ENCODE results near the gene RPAIN.

The RPAIN gene

GRCh38 chr17:5468075-5468473 lies 48.1 kb downstream of the RPAIN start:
- ChIA-PET CTCF (interaction anchor here (1.8 kb wide), 1 partner anchor 29 kb away, joined by 7 read pairs; the partner anchor contains the start of gene C1QBP), POLR2A (interaction anchor here (1.9 kb wide), 1 partner anchor 18 kb away, joined by 12 read pairs; the partner anchor contains the start of genes DERL2 and MIS12)
- no peak for TF ChIP-seq CTCF (IDR thresholded peaks at IDR 0.05; ENCODE audit: control extremely low read depth, extremely low read depth, low read depth, missing control alignments)
- peak; percentile 34 for DNase-seq (ENCODE audit: extremely low spot score)

- CTCF ChIA-PET = no interaction called here
- TF ChIP-seq CTCF (IDR thresholded peaks at IDR 0.05; ENCODE audit: control extremely low read depth, extremely low read depth, low read depth, missing control alignments) = no peak
- POLR2A ChIA-PET = no interaction called here
- DNase-seq (ENCODE audit: extremely low spot score) = no peak
Measured at GRCh38 chr17:5472511-5472910, 52.5 kb downstream of the RPAIN start.

GRCh38 chr17:5473906-5474305 lies 53.9 kb downstream of the RPAIN start:
- ChIA-PET CTCF (interaction anchor here (1.0 kb wide), 1 partner anchor 20 kb away, joined by 3 read pairs; no protein-coding TSS in a partner anchor), POLR2A (no interaction called here)
- no peak for DNase-seq (ENCODE audit: extremely low spot score)
- TF ChIP-seq CTCF (IDR thresholded peaks at IDR 0.05; ENCODE audit: control extremely low read depth, extremely low read depth, low read depth, missing control alignments) = no peak

GRCh38 chr17:5478992-5479391 lies 59.0 kb downstream of the RPAIN start:
- CTCF ChIA-PET = no interaction called here
- POLR2A ChIA-PET = no interaction called here
- no peak for DNase-seq (ENCODE audit: extremely low spot score)
- TF ChIP-seq CTCF (IDR thresholded peaks at IDR 0.05; ENCODE audit: control extremely low read depth, extremely low read depth, low read depth, missing control alignments) = no peak

GRCh38 chr17:5480962-5481361 lies 61.0 kb downstream of the RPAIN start:
- no peak for TF ChIP-seq CTCF (IDR thresholded peaks at IDR 0.05; ENCODE audit: control extremely low read depth, extremely low read depth, low read depth, missing control alignments)
- no peak for DNase-seq (ENCODE audit: extremely low spot score)
- POLR2A ChIA-PET = no interaction called here
- CTCF ChIA-PET = interaction anchor here (1.4 to 2.1 kb wide), 3 partner anchors 8 to 42 kb away, joined by 3 to 6 read pairs (median 3); partner anchors contain the start of gene C1QBP

- POLR2A ChIA-PET = no interaction called here
- TF ChIP-seq CTCF (IDR thresholded peaks at IDR 0.05; ENCODE audit: control extremely low read depth, extremely low read depth, low read depth, missing control alignments) = no peak
- DNase-seq (ENCODE audit: extremely low spot score) = no peak
- CTCF ChIA-PET = interaction anchor here (1.4 to 2.1 kb wide), 2 partner anchors 8 to 42 kb away, joined by 3 to 6 read pairs; partner anchors contain the start of gene C1QBP
Measured at GRCh38 chr17:5481451-5481850, 61.5 kb downstream of the RPAIN start.

All from GM10248 (cell line).